AG09309 (cell line): ENCODE measurements around the gene SPRED2.
A peak's percentile ranks its signal among the peaks of the same experiment; 100 is the strongest.

Source experiments
- DNase-seq: peaks from one replicate; pipeline ENCODE4 v3.0.0-alpha.2; 2010; ENCODE audit warnings: low read depth
- H3K4me3 ChIP-seq: 2 replicates; pipeline ENCODE4 v1.5.1; 2011; ENCODE audit warnings: mild to moderate bottlenecking, low read depth, low read length, moderate library complexity; ENCODE audit not compliant: control insufficient read depth
- TF ChIP-seq, protein P1 (sequence below): IDR thresholded peaks from 2 replicates; pipeline ENCODE4 v1.5.1; 2011; ENCODE audit warnings: mild to moderate bottlenecking, low read depth, low read length, inconsistent platforms; ENCODE audit not compliant: insufficient read depth, control insufficient read depth; ENCODE audit errors: missing control alignments

The SPRED2 gene

DNA sequence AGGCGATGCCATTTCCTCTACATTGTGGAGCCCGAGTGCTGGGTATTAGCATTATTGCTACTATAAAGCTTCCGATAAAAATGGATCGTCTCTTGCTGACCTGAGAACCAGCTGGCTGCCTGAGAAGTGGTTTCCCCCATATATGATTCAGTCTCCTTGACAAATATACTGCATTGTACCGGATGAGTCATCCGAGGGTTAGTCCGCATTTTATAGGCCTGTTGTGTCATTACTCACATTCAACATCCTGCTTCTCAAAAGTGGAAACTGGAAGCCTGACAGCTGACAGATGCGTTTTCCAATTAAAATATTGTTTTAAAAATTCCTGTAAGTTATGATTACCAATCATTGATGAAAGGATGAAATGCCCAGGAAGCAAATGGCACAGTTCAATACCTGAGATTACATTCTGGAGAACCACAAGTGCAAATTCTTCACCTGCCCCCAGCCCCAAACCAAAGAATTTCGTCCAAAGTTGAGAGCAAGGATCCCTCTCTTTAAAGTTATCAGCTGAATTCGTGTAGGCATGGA is 65.7 kb downstream of the SPRED2 start:
- H3K4me3 ChIP-seq: peak overlapping the region; percentile 13; the same call in 1 of the 2 replicates
- peak; percentile 92 for DNase-seq
- TF ChIP-seq, protein P1, sequence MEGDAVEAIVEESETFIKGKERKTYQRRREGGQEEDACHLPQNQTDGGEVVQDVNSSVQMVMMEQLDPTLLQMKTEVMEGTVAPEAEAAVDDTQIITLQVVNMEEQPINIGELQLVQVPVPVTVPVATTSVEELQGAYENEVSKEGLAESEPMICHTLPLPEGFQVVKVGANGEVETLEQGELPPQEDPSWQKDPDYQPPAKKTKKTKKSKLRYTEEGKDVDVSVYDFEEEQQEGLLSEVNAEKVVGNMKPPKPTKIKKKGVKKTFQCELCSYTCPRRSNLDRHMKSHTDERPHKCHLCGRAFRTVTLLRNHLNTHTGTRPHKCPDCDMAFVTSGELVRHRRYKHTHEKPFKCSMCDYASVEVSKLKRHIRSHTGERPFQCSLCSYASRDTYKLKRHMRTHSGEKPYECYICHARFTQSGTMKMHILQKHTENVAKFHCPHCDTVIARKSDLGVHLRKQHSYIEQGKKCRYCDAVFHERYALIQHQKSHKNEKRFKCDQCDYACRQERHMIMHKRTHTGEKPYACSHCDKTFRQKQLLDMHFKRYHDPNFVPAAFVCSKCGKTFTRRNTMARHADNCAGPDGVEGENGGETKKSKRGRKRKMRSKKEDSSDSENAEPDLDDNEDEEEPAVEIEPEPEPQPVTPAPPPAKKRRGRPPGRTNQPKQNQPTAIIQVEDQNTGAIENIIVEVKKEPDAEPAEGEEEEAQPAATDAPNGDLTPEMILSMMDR: no peak

DNA sequence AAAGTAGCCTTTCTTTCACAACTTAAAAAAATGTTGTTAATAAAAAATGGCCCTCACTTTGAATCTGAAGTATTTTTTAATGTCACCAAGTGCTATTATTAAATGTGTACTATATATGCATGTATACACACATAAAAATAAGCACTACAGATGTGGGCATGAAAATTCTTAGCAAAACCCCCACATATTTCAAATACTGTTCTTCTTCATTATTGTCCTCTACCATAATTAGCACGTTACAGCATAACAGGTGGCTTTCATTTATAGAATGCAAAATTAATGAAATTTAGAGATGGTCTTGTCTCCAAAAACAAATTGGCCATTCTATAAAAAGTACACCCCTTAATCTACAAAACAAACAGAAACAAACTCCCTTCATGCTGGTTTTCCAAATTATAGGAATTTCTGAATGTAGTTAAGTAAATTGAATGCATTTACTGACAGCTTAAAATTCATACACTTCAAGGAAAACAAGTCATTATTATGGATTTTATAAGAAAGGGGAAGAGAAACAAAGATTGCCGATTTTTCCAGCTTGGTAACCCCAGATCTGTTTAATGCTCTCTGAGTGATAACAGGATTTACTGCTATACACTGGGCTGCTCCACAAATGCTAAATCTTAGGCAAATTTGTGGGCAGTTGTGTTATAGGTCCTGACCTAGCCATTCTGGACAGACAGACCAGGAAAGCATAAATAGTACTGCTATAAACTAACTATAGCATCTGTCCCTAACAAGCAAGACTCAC is 67.2 kb downstream of the SPRED2 start:
- DNase-seq: no peak
- no peak overlapping the region for H3K4me3 ChIP-seq
- TF ChIP-seq, protein P1: no peak

DNA sequence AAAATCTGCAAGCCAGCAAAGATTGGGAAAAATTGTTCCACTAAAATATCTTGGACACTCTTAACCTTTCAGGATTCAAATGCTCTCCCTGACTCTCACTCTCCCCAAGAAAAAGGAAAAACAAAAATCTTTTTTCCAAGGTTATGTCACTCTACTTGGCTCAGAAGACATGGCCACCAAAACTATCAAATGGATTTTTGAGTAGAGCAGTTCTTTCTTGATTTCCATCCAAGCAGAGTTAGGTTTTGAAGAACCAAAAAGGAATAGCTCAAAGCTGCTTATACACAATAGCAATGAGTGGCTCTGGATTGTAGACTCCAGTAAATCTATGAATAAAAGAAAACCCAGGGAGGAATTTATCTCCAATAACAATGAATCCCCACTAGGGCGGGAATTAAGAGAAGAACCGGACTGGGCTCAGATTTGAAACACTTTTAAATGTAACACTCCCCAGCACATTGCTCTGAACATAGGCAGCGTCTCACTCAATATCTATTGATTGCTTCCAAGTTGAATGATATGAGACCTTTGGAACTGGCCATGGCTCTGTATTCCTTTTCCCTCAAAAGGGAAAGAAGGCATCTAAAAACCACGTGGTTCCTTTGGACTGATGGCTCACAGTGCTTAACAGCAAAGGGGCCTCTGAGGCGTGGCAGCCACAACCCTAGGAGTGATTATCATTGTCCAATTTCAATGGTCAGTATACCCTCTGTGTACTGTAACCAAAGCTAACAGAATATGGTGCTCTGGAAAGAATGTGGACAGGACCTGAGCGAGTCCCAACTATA is 68.3 kb downstream of the SPRED2 start:
- TF ChIP-seq, protein P1: no peak
- H3K4me3 ChIP-seq: no peak overlapping the region
- DNase-seq: no peak

DNA sequence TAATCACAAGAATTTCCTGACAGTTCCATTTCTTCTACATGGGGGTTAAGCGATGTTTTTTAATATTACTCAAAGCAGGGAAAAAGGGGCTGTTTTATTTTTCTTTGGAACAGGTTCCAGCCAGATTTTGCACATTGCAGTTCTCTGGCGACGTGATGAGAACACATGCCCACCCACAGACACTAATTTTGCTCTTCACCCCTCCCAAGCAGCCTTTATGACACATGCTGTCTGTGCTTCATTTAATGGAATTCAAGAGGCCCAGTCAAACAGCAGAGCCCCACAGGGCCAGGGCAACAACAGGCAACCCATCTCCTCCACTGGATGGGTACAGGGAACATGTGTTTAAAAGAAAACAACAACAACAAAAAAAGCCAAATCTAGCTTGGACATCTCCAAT is 70.8 kb downstream of the SPRED2 start:
- TF ChIP-seq, protein P1: no peak
- DNase-seq: no peak
- H3K4me3 ChIP-seq: no peak overlapping the region

DNA sequence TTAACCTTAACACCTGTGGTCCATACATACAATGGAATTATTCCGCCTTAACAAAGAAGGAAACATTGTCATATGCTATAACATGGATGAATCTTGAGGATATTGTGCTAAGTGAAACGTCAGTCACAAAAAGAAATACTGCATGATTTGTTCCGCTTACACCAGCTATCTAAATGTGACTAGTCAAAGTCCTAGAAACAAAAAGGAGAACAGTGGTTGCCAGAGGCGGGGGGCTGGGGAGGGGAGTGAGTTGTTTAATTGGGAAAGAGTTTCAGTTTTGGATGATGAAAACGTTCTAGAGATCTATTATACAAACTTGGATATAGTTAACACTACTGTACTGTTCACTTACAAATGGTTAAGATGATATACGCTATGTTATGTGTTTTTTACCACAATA is 72.0 kb downstream of the SPRED2 start:
- TF ChIP-seq, protein P1: no peak
- H3K4me3 ChIP-seq: no peak overlapping the region

DNA sequence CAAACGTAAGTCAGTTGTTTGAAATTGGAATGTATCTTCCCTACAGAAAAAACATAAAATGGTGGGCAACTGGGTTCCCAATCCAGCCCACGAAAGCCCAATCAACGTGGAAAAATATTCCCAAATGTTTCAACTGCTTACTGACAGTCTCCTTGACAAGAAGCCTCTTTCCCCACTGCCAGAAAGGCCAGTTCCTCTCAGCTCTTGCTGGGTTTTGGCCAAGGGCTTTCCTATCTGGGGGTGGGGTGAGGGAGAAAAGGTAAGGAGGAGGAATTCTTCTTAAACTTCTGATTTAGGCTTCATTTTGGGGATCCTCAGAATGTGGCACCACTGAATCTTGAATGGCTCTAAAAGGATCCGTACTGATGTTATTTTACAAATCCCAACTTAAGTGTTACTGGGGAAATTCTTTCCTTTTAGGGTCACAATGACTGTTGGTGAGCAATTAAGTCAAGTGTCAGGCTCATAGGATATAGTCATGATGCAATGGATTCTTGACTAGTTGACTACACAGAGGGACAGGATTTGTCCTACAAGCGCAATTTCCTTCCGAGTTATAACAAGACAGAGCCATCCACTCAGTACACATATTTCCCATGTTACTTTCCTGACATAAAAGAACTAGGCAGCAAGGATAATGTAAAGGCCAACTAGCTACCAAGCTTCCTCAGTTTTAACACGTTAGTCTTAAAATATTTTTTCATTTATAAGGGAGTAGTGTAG is 73.6 kb downstream of the SPRED2 start:
- H3K4me3 ChIP-seq: no peak overlapping the region
- DNase-seq: no peak
- TF ChIP-seq, protein P1: no peak

More for the DNA sequence above, 72.0 kb downstream of the SPRED2 start:
- DNase-seq: no peak
